ENCODE data around the gene HBG2.
"Not testable (repeated sequence)": the region's sequence is repeated elsewhere in the genome, so short reads cannot be mapped to it uniquely, and the experiment has no call there.

Gene HBG2

GRCh38 chr11:5280582-5281102 is 26.1 kb upstream of the HBG2 start:
- DNase-seq, result no peak

- DNase-seq, result no peak
Measured at GRCh38 chr11:5279471-5280090, 25.0 kb upstream of the HBG2 start.

- no peak for DNase-seq
Measured at GRCh38 chr11:5277807-5278382, 23.3 kb upstream of the HBG2 start.

- no peak for DNase-seq
Measured at GRCh38 chr11:5276697-5277096, 22.1 kb upstream of the HBG2 start.

- DNase-seq, result no peak
Measured at GRCh38 chr11:5275369-5276110, 21.0 kb upstream of the HBG2 start.

GRCh38 chr11:5274395-5274794 is 19.8 kb upstream of the HBG2 start:
- DNase-seq, result no peak

- no peak for DNase-seq
Measured at GRCh38 chr11:5272395-5273017, 17.9 kb upstream of the HBG2 start.

GRCh38 chr11:5269715-5270147 is 15.2 kb upstream of the HBG2 start, which contains the start of gene HBE1:
HBE1 (minus strand) TSS chr11:5269945; CDS start chr11:5269890, 55 bp downstream.
- no peak for DNase-seq

GRCh38 chr11:5267033-5267563 is 12.5 kb upstream of the HBG2 start:
- no peak for DNase-seq

GRCh38 chr11:5266609-5267008 is 12.0 kb upstream of the HBG2 start:
- DNase-seq, result no peak

GRCh38 chr11:5265832-5266231 is 11.3 kb upstream of the HBG2 start:
- DNase-seq, result no peak

GRCh38 chr11:5258543-5259262 is 4.1 kb upstream of the HBG2 start:
- DNase-seq, result no peak

GRCh38 chr11:5257296-5257695 is 2.7 kb upstream of the HBG2 start:
- DNase-seq, result no peak

GRCh38 chr11:5254023-5254422 is 558 bp downstream of the HBG2 start:
- not testable (repeated sequence) for DNase-seq

GRCh38 chr11:5253440-5253839 is 1.1 kb downstream of the HBG2 start:
- DNase-seq, result not testable (repeated sequence)

- no peak for DNase-seq
Measured at GRCh38 chr11:5252919-5253265, 1.7 kb downstream of the HBG2 start.

GRCh38 chr11:5252192-5252918 is 2.2 kb downstream of the HBG2 start:
- DNase-seq, result no peak

- no peak for DNase-seq
Measured at GRCh38 chr11:5251746-5252145, 2.8 kb downstream of the HBG2 start.

GRCh38 chr11:5250543-5251204 is 3.9 kb downstream of the HBG2 start:
- DNase-seq, result no peak

- DNase-seq, result not testable (repeated sequence)
Measured at GRCh38 chr11:5249807-5250396, 4.7 kb downstream of the HBG2 start, which contains the start of gene HBG1. HBG1 (minus strand) TSS chr11:5249857; CDS start chr11:5249804, 53 bp downstream.

GRCh38 chr11:5248498-5248897 is 6.1 kb downstream of the HBG2 start:
- DNase-seq, result not testable (repeated sequence)
